K562 (cell line): ENCODE data around the gene PDIA2. TPM values are rescaled to one million over a fixed set of nuclear protein-coding genes. Genes with fewer than 3 reads are reported as not detected.

ENCODE experiments used
- ATAC-seq: fragments of 200-7000 bp; cut with Tn5 transposase; 3 replicates; pipeline ENCODE4 v1.9.1; 2020; ENCODE audit warnings: moderate library complexity
- BruUV-seq: library from RNA; stranded (reverse); fragments of 400-500 nt; replicated peaks from 2 replicates; lab custom pipeline; 2021; lab: Mats Ljungman, UMichigan
- CTCF ChIA-PET: fragments of 300-600 bp; formaldehyde crosslinking; extraction: SDS; loops from one replicate; lab custom pipeline; 2021; ENCODE audit warnings: low intra/inter-chr PET ratio; lab: Yijun Ruan, JAX
- POLR2A ChIA-PET: fragments of 300-600, 350-650 bp; sonication (Branson Sonifier 250); formaldehyde crosslinking; extraction: SDS; loops from one replicate; lab custom pipeline; 2021; ENCODE audit warnings: antibody characterized with exemption, inconsistent platforms; lab: Yijun Ruan, JAX
- DNase-seq, 4 experiments: peaks; one replicate each; pipeline versions ENCODE4 v3.0.0 to v3.0.0-alpha.2; 2011 to 2018; ENCODE audit warnings: low spot score in 3 of 4, mixed read lengths in 3 of 4; ENCODE audit errors: extremely low read depth in 1 of 4
- FAIRE-seq: peaks from 2 replicates; lab custom pipeline; 2011; peaks lifted over from hg19 to GRCh38; lab: Jason Lieb, UNC
- H2AFZ ChIP-seq: 2 replicates; pipeline ENCODE4 v1.6.0; 2011; ENCODE audit warnings: low read depth, low read length, control low read depth, inconsistent platforms
- H3K27ac ChIP-seq: fragments of 200-600 bp; 3 replicates; pipeline ENCODE4 v1.8.0; 2011; ENCODE audit warnings: low read depth, mild to moderate bottlenecking, control low read depth, inconsistent platforms, low read length, moderate library complexity, mixed read lengths; ENCODE audit errors: extremely low read depth
- H3K27me3 ChIP-seq, 2 experiments: fragments of 300-600 bp in 1 of 2; 2 replicates in 1 of 2; 3 replicates in 1 of 2; pipeline versions ENCODE4 v1.6.0 to v1.8.0; 2011; ENCODE audit warnings: inconsistent platforms in 2 of 2, low read length in 2 of 2, mild to moderate bottlenecking in 1 of 2, mixed read lengths in 1 of 2, moderate library complexity in 1 of 2; ENCODE audit not compliant: control insufficient read depth in 2 of 2, insufficient read depth in 2 of 2
- H3K36me3 ChIP-seq: fragments of 300-600 bp; 3 replicates; pipeline ENCODE4 v1.8.0; 2011; ENCODE audit warnings: mild to moderate bottlenecking, low read length, inconsistent platforms; ENCODE audit not compliant: control insufficient read depth, insufficient read depth
- H3K4me1 ChIP-seq, 2 experiments: fragments of 200-600 bp in 1 of 2; replicated peaks in 1 of 2; 2 replicates in 1 of 2; 3 replicates in 1 of 2; pipeline versions ENCODE4 v1.5.1 to v1.8.0; 2011; ENCODE audit warnings: inconsistent platforms in 2 of 2, low read length in 2 of 2, mild to moderate bottlenecking in 1 of 2, mixed read lengths in 1 of 2, moderate library complexity in 1 of 2; ENCODE audit not compliant: control insufficient read depth in 2 of 2, insufficient read depth in 2 of 2
- H3K4me2 ChIP-seq: 2 replicates; pipeline ENCODE4 v1.6.1; 2011; ENCODE audit warnings: low read length, control low read depth, inconsistent platforms, mixed read lengths; ENCODE audit not compliant: insufficient read depth
- H3K4me3 ChIP-seq: fragments of 200-600 bp; sonication (generic), shearing (Covaris generic); 2 replicates; pipeline ENCODE4 v1.5.1; 2016; ENCODE audit warnings: control low read depth, inconsistent platforms
- H3K79me2 ChIP-seq: fragments of 200-600 bp; 3 replicates; pipeline ENCODE4 v1.8.0; 2011; ENCODE audit warnings: low read length, inconsistent platforms; ENCODE audit not compliant: control insufficient read depth, insufficient read depth
- H3K9ac ChIP-seq, 2 experiments: 2 replicates each; pipeline versions ENCODE4 v1.6.0 to v1.6.1; 2011; ENCODE audit warnings: low read depth in 2 of 2, low read length in 2 of 2, control low read depth in 1 of 2, inconsistent platforms in 1 of 2, mild to moderate bottlenecking in 1 of 2, mixed read lengths in 1 of 2; ENCODE audit not compliant: insufficient read depth in 1 of 2
- H3K9me1 ChIP-seq: one replicate; pipeline ENCODE4 v1.6.0; 2011; ENCODE audit warnings: inconsistent platforms, mild to moderate bottlenecking, low read length, moderate library complexity; ENCODE audit not compliant: control insufficient read depth, insufficient read depth
- H3K9me3 ChIP-seq: replicated peaks from 2 replicates; pipeline ENCODE4 v1.5.1; 2011; ENCODE audit warnings: low read depth, low read length, inconsistent platforms; ENCODE audit not compliant: control insufficient read depth, insufficient read depth
- H4K20me1 ChIP-seq: replicated peaks from 2 replicates; pipeline ENCODE4 v1.6.1; 2011; ENCODE audit warnings: low read length, inconsistent platforms, mixed read lengths; ENCODE audit not compliant: control insufficient read depth, insufficient read depth
- ATF1 ChIP-seq, 2 experiments: fragments of 450-650 bp in 1 of 2; IDR thresholded peaks; 2 replicates each; pipeline ENCODE4 v1.6.1; 2016; ENCODE audit warnings: missing compliant biosample characterization in 1 of 2, missing genetic modification characterization in 1 of 2
- CAMTA2 ChIP-seq: fragments of 250-450 bp; sonication (Bioruptor Pico); conservative IDR thresholded peaks from 2 replicates; pipeline ENCODE4 v1.5.1; 2022
- ERF ChIP-seq: fragments of 450-650 bp; formaldehyde crosslinking; IDR thresholded peaks from 2 replicates; pipeline ENCODE4 v1.4.0; 2020; ENCODE audit warnings: mild to moderate bottlenecking, mixed read lengths
- FOXM1 ChIP-seq, 2 experiments: fragments of 450-650 bp in 1 of 2; sonication (generic) in 1 of 2; formaldehyde crosslinking in 1 of 2; IDR thresholded peaks; 2 replicates each; pipeline versions ENCODE4 v1.6.1 to v1.9.0; 2017 to 2022; ENCODE audit warnings: low read depth in 2 of 2, mild to moderate bottlenecking in 2 of 2, missing genetic modification reagents in 1 of 2, moderate library complexity in 1 of 2
- NFATC3 ChIP-seq: fragments of 450-650 bp; IDR thresholded peaks from 2 replicates; pipeline ENCODE4 v1.6.1; 2017; ENCODE audit warnings: mild to moderate bottlenecking
- POU5F1 ChIP-seq: fragments of 150-350 bp; IDR thresholded peaks from 2 replicates; pipeline ENCODE4 v1.6.1; 2014; ENCODE audit warnings: borderline replicate concordance, low read length, low read depth, mild to moderate bottlenecking; ENCODE audit not compliant: partially characterized antibody
- PURB ChIP-seq: sonication (generic); formaldehyde crosslinking; IDR thresholded peaks from 2 replicates; pipeline ENCODE4 v1.9.0; 2021; ENCODE audit warnings: low read depth, mild to moderate bottlenecking, missing genetic modification reagents
- TCF7 ChIP-seq: sonication (generic); IDR thresholded peaks from 2 replicates; pipeline ENCODE4 v1.6.1; 2016; ENCODE audit warnings: antibody characterized with exemption, borderline replicate concordance
- ZBTB17 ChIP-seq: fragments of 450-650 bp; formaldehyde crosslinking; IDR thresholded peaks from 2 replicates; pipeline ENCODE4 v1.4.0; 2020; ENCODE audit warnings: mild to moderate bottlenecking
- ZSCAN32 ChIP-seq: fragments of 450-650 bp; formaldehyde crosslinking; IDR thresholded peaks from 2 replicates; pipeline ENCODE4 v1.4.0; 2020; ENCODE audit warnings: mild to moderate bottlenecking, moderate library complexity
- WGBS: fragments of 100-300 bp; shearing (Covaris generic); methylation state at CpG from one replicate; pipeline ENCODE4 v1.1.6; 2016; ENCODE audit warnings: low coverage, mixed read lengths; ENCODE audit not compliant: insufficient coverage; ENCODE audit errors: missing lambda C conversion rate; 5-methylcytosine and 5-hydroxymethylcytosine counted together
- in situ Hi-C: fragments of 300-500 bp; cut with MboI; formaldehyde crosslinking; loops from 4 replicates; pipeline ENCODE4 v1.15.0; 2018; ENCODE audit warnings: inconsistent platforms, mixed read lengths
- intact Hi-C: fragments of 100-400 bp; cut with micrococcal nuclease; formaldehyde crosslinking; loops from 2 replicates; pipeline ENCODE4 v1.14.2; 2022
- polyA plus RNA-seq, 8 experiments: library from polyadenylated mRNA; depleted of rRNA in 4 of 8; stranded (reverse) in 5 of 8; unstranded in 3 of 8; fragments of >200 nt; fragmentation: Nextera tagmentation in 2 of 8; fragmentation: Illumina TruSeq in 1 of 8; extraction: Ambion mirVana in 2 of 8; extraction: Trizol in 1 of 8; gene quantifications; 2 replicates each; pipeline versions ENCODE4 v1.2.1 to v1.2.3, GENCODE V29; 2011 to 2014; ENCODE audit warnings: inconsistent platforms in 1 of 8, missing spikeins in 1 of 8
- total RNA-seq, 7 experiments: library from RNA; depleted of rRNA in 6 of 7; stranded (reverse); fragments of >200 nt in 6 of 7; fragmentation: Illumina TruSeq in 2 of 7; extraction: Trizol in 2 of 7; gene quantifications; 2 replicates each; pipeline versions ENCODE4 v1.2.1 to v1.2.3, GENCODE V29; 2011 to 2021; ENCODE audit warnings: low replicate concordance in 1 of 7

Gene PDIA2
- total and polyA plus RNA-seq, 9 of the 15 experiments (the other 6 are each of a cell fraction or from before 2014, with no cell fraction given) = 0.13 to 0.92 (median 0.23) TPM; not detected in 4

DNA sequence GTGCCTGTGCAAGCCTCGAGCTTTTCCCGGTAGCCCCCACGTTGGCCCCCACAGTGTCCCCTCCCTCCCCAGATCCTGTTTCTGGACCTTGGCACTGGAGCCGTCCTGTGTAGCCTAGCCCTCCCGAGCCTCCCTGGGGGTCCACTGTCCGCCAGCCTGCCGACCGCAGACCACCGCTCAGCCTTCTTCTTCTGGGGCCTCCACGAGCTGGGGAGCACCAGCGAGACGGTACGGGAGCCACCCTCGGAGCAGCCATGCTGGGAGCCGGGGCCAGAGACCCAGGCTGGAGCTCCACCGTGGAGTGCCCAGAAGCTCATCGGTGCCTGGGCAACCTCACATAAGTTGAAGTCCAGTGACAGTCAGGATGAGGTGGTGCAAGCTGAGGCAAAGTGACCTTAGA, 19.0 kb upstream of the PDIA2 start:
- intact Hi-C loops = no loop called here
- no peak for FAIRE-seq
- Histone ChIP-seq H3K36me3 (peaks cover 21% of the 10 kb centered on the region; the same call in 2 of the 3 replicates), H3K27ac (no peak overlapping the region), H3K9me1 (peaks cover 4% of the 10 kb centered on the region), H4K20me1 (peaks cover 3% of the 10 kb centered on the region; the same call in 1 of the 2 replicates), H3K9me3 (no peaks in the 10 kb centered on the region), H2AFZ (no peak overlapping the region), H3K4me2 (no peak overlapping the region), H3K27me3 (no peaks in the 10 kb centered on the region; a peak in 1 of 5 replicates), H3K4me1 (peaks cover 10 to 61% of the 10 kb centered on the region in 2 experiments; a peak in 4 of 5 replicates), H3K4me3 (no peak overlapping the region), H3K79me2 (no peaks in the 10 kb centered on the region), H3K9ac (no peak overlapping the region; a peak in 1 of 4 replicates)
- WGBS = 91% methylated on average over 14 of the region's 17 CpGs
- BruUV-seq = no TSS peak
- no peak for DNase-seq
- in situ Hi-C loops = no loop called here
- POLR2A ChIA-PET = interaction anchor here (0.6 to 0.8 kb wide), 3 partner anchors 9 to 114 kb away, joined by 3 read pairs; no protein-coding TSS in a partner anchor
- CTCF ChIA-PET = no interaction called here
- ATAC-seq = no peak
- no peak for TF ChIP-seq TCF7
- TF ChIP-seq ATF1 (CRISPR knock-in tag; IDR thresholded peaks at IDR 0.05) = no peak
- no peak for TF ChIP-seq ATF1 (tag; IDR thresholded peaks at IDR 0.05)
- TF ChIP-seq POU5F1 = no peak
- no peak for TF ChIP-seq ZBTB17
- no peak for TF ChIP-seq CAMTA2 (CRISPR knock-in tag)
- no peak for TF ChIP-seq NFATC3
- TF ChIP-seq ZSCAN32 (CRISPR knock-in tag) = no peak
- no peak for TF ChIP-seq ERF
- no peak for TF ChIP-seq FOXM1 (IDR thresholded peaks at IDR 0.05; ENCODE audit: low read depth)
- TF ChIP-seq FOXM1 (CRISPR knock-in tag; IDR thresholded peaks at IDR 0.05; ENCODE audit: low read depth) = no peak
- TF ChIP-seq PURB (CRISPR knock-in tag) = no peak
